ENCODE measurements around the gene BRD4. TPM values are rescaled to one million over a fixed set of nuclear protein-coding genes. Genes with fewer than 3 reads are reported as not detected.

BRD4 gene
- total RNA-seq, 1 experiment from 2014 or later = 189 TPM

GRCh38 chr19:15244106-15244803 is 88.1 kb downstream of the BRD4 start:
- POLR2A ChIA-PET = no interaction called here
- BruUV-seq (replicated peaks) = no TSS peak
- peaks cover 20% of the 10 kb centered on the region for H3K4me1 Mint-ChIP-seq (ENCODE audit: insufficient read depth, unreplicated experiment)
- H3K27me3 Mint-ChIP-seq (ENCODE audit: insufficient read depth, unreplicated experiment) = no peaks in the 10 kb centered on the region
- H3K9me3 Mint-ChIP-seq (ENCODE audit: unreplicated experiment) = no peaks in the 10 kb centered on the region
- CTCF ChIA-PET = interaction anchor here (0.5 to 0.7 kb wide), 2 partner anchors 16 to 18 kb away, joined by 3 to 4 read pairs; no protein-coding TSS in a partner anchor
- H3K27ac Mint-ChIP-seq (ENCODE audit: low read depth, unreplicated experiment) = no peak overlapping the region
- peaks cover 83% of the 10 kb centered on the region for H3K36me3 Mint-ChIP-seq (ENCODE audit: insufficient read depth, unreplicated experiment)
- H3K4me3 Mint-ChIP-seq (ENCODE audit: unreplicated experiment) = no peak overlapping the region
- TF ChIP-seq CTCF (IDR thresholded peaks at IDR 0.05; ENCODE audit: unreplicated experiment) = no peak
- intact Hi-C loops (cut with micrococcal nuclease) = no loop called here
- no peak for DNase-seq (ENCODE audit: unreplicated experiment)

DNA sequence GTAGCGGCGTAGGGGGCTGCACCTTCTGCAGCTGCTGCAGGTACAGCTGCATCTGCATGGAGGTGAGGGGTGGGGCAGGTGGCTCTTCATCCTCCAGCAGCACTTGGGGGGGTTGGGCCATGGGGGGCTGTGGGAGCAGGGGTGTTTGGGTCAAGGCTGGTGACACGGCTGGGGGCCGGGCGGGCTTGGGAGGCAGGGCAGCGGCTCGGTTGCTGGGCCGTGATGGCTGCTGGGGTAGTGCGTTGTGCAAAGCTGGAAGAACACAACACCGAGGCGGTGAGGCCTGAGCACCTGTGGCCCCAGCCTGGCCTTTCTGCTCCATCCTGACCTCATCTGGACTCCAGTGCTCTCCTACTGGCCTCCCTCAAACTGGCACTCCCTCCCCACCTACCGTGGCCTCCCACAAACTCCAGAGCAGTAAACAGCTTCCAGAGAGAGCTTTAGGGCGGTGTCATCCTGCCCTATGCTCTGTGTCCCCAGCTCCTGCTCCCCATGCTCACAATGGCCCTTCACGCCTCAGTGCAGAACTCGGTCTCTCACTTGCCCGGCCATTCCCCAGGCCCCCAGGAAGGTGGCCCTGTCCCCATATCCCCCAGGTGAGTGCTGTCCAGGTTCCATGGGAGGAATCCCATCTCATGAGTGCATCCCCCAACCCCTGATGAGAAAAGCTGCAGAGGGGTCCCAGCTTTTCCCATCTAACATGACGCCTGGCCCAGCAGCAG is 88.9 kb downstream of the BRD4 start:
- DNase-seq (ENCODE audit: unreplicated experiment) = no peak
- POLR2A ChIA-PET = no interaction called here
- peaks cover 11% of the 10 kb centered on the region for H3K4me1 Mint-ChIP-seq (ENCODE audit: insufficient read depth, unreplicated experiment)
- intact Hi-C loops (cut with micrococcal nuclease) = no loop called here
- no peaks in the 10 kb centered on the region for H3K9me3 Mint-ChIP-seq (ENCODE audit: unreplicated experiment)
- H3K4me3 Mint-ChIP-seq (ENCODE audit: unreplicated experiment) = no peak overlapping the region
- no peaks in the 10 kb centered on the region for H3K27me3 Mint-ChIP-seq (ENCODE audit: insufficient read depth, unreplicated experiment)
- CTCF ChIA-PET = interaction anchor here (0.5 kb wide), 1 partner anchor 19 kb away, joined by 4 read pairs; no protein-coding TSS in a partner anchor
- H3K27ac Mint-ChIP-seq (ENCODE audit: low read depth, unreplicated experiment) = no peak overlapping the region
- H3K36me3 Mint-ChIP-seq (ENCODE audit: insufficient read depth, unreplicated experiment) = peaks cover 92% of the 10 kb centered on the region
- no peak for TF ChIP-seq CTCF (IDR thresholded peaks at IDR 0.05; ENCODE audit: unreplicated experiment)
- no TSS peak for BruUV-seq (replicated peaks)

DNA sequence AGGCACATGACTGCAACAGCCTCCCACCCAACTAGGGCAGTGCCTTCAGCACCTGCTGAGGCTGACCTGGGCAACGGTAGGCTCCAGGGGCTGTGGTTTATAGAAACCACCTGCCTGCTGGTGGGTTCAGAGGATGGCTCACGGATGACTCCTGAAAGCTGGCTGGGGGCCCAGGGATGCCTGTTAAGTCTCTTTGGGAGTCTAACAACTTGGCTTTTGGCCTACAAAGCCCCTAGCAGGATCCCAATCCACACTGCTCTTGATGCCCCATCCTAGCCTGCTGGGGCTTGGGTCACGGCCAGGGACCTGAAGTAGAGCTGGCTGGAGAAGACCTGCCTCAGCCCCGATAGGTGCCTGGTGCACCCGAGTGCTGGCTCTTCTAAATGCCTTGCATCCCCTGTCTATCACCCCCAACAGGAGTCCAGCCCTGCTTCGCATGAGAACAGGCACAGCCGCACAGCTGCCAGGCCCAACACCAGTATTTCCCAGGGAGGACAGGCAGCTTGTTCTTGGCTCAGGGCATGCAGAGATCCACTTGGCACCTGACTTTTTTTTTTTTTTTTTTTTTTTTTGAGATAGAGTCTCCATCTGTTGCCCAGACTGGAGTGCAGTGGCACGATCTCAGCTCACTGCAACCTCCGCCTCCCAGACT is 91.0 kb downstream of the BRD4 start:
- TF ChIP-seq CTCF (IDR thresholded peaks at IDR 0.05; ENCODE audit: unreplicated experiment) = no peak
- Mint-ChIP-seq H3K4me3 (ENCODE audit: unreplicated experiment) (no peak overlapping the region), H3K27me3 (ENCODE audit: insufficient read depth, unreplicated experiment) (no peaks in the 10 kb centered on the region), H3K27ac (ENCODE audit: low read depth, unreplicated experiment) (no peak overlapping the region), H3K36me3 (ENCODE audit: insufficient read depth, unreplicated experiment) (peaks cover 98% of the 10 kb centered on the region), H3K9me3 (ENCODE audit: unreplicated experiment) (no peaks in the 10 kb centered on the region), H3K4me1 (ENCODE audit: insufficient read depth, unreplicated experiment) (peaks cover 6% of the 10 kb centered on the region)
- ChIA-PET CTCF (no interaction called here), POLR2A (no interaction called here)
- no TSS peak for BruUV-seq (replicated peaks)
- DNase-seq (ENCODE audit: unreplicated experiment) = no peak
- intact Hi-C loops (cut with micrococcal nuclease) = no loop called here

DNA sequence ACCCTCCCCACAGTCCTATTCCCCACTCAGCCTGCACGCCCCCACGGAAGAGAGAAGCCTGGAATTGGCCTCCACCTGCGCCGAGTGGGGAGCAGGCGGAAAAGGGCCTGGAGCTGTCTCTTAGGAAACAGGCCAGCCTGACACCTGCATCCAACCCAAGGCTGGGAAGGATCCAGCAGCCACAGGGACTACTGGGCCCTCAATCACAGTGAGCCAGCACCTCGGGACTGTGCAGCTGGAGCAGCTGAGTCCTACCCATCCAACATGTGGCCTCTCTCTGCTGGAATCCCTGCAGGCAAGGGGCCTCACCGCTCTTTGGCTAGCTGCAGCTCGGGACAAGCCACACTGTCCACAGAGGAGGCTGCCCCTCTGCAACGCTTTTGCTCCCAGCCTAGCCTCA is 91.8 kb downstream of the BRD4 start:
- intact Hi-C loops (cut with micrococcal nuclease) = no loop called here
- TF ChIP-seq CTCF (IDR thresholded peaks at IDR 0.05; ENCODE audit: unreplicated experiment) = no peak
- H3K4me1 Mint-ChIP-seq (ENCODE audit: insufficient read depth, unreplicated experiment) = no peaks in the 10 kb centered on the region
- H3K27me3 Mint-ChIP-seq (ENCODE audit: insufficient read depth, unreplicated experiment) = no peaks in the 10 kb centered on the region
- POLR2A ChIA-PET = no interaction called here
- BruUV-seq (replicated peaks) = no TSS peak
- DNase-seq (ENCODE audit: unreplicated experiment) = no peak
- H3K4me3 Mint-ChIP-seq (ENCODE audit: unreplicated experiment) = no peak overlapping the region
- H3K36me3 Mint-ChIP-seq (ENCODE audit: insufficient read depth, unreplicated experiment) = peaks cover 98% of the 10 kb centered on the region
- CTCF ChIA-PET = no interaction called here
- H3K27ac Mint-ChIP-seq (ENCODE audit: low read depth, unreplicated experiment) = no peak overlapping the region
- H3K9me3 Mint-ChIP-seq (ENCODE audit: unreplicated experiment) = no peaks in the 10 kb centered on the region
